HCT116 (cell line): ENCODE results near the gene PHTF1.
"Not testable (repeated sequence)": the region's sequence is repeated elsewhere in the genome, so short reads cannot be mapped to it uniquely, and the experiment has no call there.

ENCODE experiments used
- EZH2phosphoT487 ChIP-seq: fragments of 200-600 bp; IDR thresholded peaks from 2 replicates; pipeline ENCODE4 v1.6.1; 2018; ENCODE audit warnings: antibody characterized with exemption, borderline replicate concordance
- JUND ChIP-seq: IDR thresholded peaks from 2 replicates; pipeline ENCODE4 v1.6.1; 2012
- POLR2A ChIP-seq: IDR thresholded peaks from 2 replicates; pipeline ENCODE4 v1.7.0; 2011; ENCODE audit warnings: borderline replicate concordance; ENCODE audit not compliant: insufficient read depth, insufficient read length; ENCODE audit errors: extremely low read depth
- POLR2AphosphoS5 ChIP-seq: IDR thresholded peaks from 2 replicates; pipeline ENCODE4 v1.6.1; 2011; ENCODE audit warnings: mild to moderate bottlenecking, low read depth, low read length, moderate library complexity
- SP1 ChIP-seq: IDR thresholded peaks from 2 replicates; pipeline ENCODE4 v1.6.1; 2012; ENCODE audit warnings: low read depth
- ZNF274 ChIP-seq: fragments of 200-500 bp; sonication (Bioruptor generic); IDR thresholded peaks from 2 replicates; pipeline ENCODE4 v1.6.1; 2014; ENCODE audit warnings: mild to moderate bottlenecking, low read depth, low read length, inconsistent platforms
- TF ChIP-seq, protein P1 (sequence below), 3 experiments: fragments of 200-600 bp in 1 of 3; sonication (generic) in 1 of 3; IDR thresholded peaks in 2 of 3; conservative IDR thresholded peaks in 1 of 3; 2 replicates each; pipeline ENCODE4 v1.5.1; 2012 to 2017; ENCODE audit warnings: low read depth in 2 of 3, low read length in 2 of 3, antibody characterized with exemption in 1 of 3, borderline replicate concordance in 1 of 3, control low read depth in 1 of 3, mild to moderate bottlenecking in 1 of 3, mixed read lengths in 1 of 3, mixed run types in 1 of 3, moderate library complexity in 1 of 3; ENCODE audit not compliant: insufficient read depth in 1 of 3
- TF ChIP-seq, protein P2 (sequence below): IDR thresholded peaks from 2 replicates; pipeline ENCODE4 v1.6.1; 2012; ENCODE audit warnings: low read depth
- TF ChIP-seq, protein P3 (sequence below): IDR thresholded peaks from 2 replicates; pipeline ENCODE4 v1.6.1; 2011; ENCODE audit warnings: mild to moderate bottlenecking, low read length, moderate library complexity; ENCODE audit not compliant: insufficient replicate concordance; ENCODE audit errors: extremely low read depth

DNA sequence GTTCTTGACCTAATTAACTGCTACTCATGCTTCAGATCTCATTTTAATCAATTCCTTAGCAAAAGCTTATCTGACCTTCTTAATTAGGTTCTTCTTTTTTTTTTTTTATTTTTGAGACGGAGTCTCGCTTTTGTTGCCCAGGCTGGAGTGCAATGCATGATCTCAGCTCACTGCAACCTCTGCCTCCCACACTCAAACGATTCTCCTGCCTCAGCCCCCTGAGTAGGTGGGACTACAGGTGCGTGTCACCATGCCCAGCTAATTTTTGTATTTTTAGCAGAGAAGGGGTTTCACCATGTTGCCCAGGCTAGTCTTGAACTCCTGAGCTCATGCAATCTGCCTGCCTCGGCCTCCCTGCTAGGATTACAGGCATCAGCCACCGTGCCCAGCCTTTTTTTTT is 6.0 kb downstream of the PHTF1 start:
- TF ChIP-seq, protein P1, sequence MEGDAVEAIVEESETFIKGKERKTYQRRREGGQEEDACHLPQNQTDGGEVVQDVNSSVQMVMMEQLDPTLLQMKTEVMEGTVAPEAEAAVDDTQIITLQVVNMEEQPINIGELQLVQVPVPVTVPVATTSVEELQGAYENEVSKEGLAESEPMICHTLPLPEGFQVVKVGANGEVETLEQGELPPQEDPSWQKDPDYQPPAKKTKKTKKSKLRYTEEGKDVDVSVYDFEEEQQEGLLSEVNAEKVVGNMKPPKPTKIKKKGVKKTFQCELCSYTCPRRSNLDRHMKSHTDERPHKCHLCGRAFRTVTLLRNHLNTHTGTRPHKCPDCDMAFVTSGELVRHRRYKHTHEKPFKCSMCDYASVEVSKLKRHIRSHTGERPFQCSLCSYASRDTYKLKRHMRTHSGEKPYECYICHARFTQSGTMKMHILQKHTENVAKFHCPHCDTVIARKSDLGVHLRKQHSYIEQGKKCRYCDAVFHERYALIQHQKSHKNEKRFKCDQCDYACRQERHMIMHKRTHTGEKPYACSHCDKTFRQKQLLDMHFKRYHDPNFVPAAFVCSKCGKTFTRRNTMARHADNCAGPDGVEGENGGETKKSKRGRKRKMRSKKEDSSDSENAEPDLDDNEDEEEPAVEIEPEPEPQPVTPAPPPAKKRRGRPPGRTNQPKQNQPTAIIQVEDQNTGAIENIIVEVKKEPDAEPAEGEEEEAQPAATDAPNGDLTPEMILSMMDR (IDR thresholded peaks at IDR 0.05 in 2 of 3, conservative IDR thresholded peaks at IDR 0.05 in 1 of 3; ENCODE audit: borderline replicate concordance in 1 of 3, insufficient read depth in 1 of 3, low read depth in 2 of 3, low read length in 2 of 3) = not testable (repeated sequence)
- not testable (repeated sequence) for TF ChIP-seq JUND, EZH2phosphoT487, SP1, POLR2A, ZNF274, POLR2AphosphoS5
- TF ChIP-seq, protein P2, sequence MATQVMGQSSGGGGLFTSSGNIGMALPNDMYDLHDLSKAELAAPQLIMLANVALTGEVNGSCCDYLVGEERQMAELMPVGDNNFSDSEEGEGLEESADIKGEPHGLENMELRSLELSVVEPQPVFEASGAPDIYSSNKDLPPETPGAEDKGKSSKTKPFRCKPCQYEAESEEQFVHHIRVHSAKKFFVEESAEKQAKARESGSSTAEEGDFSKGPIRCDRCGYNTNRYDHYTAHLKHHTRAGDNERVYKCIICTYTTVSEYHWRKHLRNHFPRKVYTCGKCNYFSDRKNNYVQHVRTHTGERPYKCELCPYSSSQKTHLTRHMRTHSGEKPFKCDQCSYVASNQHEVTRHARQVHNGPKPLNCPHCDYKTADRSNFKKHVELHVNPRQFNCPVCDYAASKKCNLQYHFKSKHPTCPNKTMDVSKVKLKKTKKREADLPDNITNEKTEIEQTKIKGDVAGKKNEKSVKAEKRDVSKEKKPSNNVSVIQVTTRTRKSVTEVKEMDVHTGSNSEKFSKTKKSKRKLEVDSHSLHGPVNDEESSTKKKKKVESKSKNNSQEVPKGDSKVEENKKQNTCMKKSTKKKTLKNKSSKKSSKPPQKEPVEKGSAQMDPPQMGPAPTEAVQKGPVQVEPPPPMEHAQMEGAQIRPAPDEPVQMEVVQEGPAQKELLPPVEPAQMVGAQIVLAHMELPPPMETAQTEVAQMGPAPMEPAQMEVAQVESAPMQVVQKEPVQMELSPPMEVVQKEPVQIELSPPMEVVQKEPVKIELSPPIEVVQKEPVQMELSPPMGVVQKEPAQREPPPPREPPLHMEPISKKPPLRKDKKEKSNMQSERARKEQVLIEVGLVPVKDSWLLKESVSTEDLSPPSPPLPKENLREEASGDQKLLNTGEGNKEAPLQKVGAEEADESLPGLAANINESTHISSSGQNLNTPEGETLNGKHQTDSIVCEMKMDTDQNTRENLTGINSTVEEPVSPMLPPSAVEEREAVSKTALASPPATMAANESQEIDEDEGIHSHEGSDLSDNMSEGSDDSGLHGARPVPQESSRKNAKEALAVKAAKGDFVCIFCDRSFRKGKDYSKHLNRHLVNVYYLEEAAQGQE = not testable (repeated sequence)
- TF ChIP-seq, protein P3, sequence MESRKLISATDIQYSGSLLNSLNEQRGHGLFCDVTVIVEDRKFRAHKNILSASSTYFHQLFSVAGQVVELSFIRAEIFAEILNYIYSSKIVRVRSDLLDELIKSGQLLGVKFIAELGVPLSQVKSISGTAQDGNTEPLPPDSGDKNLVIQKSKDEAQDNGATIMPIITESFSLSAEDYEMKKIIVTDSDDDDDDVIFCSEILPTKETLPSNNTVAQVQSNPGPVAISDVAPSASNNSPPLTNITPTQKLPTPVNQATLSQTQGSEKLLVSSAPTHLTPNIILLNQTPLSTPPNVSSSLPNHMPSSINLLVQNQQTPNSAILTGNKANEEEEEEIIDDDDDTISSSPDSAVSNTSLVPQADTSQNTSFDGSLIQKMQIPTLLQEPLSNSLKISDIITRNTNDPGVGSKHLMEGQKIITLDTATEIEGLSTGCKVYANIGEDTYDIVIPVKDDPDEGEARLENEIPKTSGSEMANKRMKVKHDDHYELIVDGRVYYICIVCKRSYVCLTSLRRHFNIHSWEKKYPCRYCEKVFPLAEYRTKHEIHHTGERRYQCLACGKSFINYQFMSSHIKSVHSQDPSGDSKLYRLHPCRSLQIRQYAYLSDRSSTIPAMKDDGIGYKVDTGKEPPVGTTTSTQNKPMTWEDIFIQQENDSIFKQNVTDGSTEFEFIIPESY = not testable (repeated sequence)
